GM23338 (cell line): ENCODE measurements around the gene UQCC5. TPM values are rescaled to one million over a fixed set of nuclear protein-coding genes. Genes with fewer than 3 reads are reported as not detected.

ENCODE experiments used
- ATAC-seq: fragments of 200-7000 bp; cut with Tn5 transposase; 3 replicates; pipeline ENCODE4 v1.9.1; 2020
- DNase-seq: peaks from one replicate; pipeline ENCODE4 v3.0.0-alpha.2; 2015; ENCODE audit warnings: low spot score
- H2AFZ ChIP-seq: fragments of 200-600 bp; sonication (generic); 2 replicates; pipeline ENCODE4 v1.8.0; 2016; ENCODE audit warnings: antibody characterized with exemption, mild to moderate bottlenecking, moderate library complexity
- H3F3A ChIP-seq: fragments of 200-600 bp; sonication (generic); replicated peaks from 2 replicates; pipeline ENCODE4 v1.8.0; 2017; ENCODE audit warnings: antibody characterized with exemption, mixed run types, low read depth
- H3K27ac ChIP-seq: fragments of 200-600 bp; sonication (generic); 2 replicates; pipeline ENCODE4 v1.6.1; 2016; ENCODE audit warnings: low read depth
- H3K27me3 ChIP-seq: fragments of 200-600 bp; sonication (generic); 2 replicates; pipeline ENCODE4 v1.8.0; 2016; ENCODE audit warnings: mild to moderate bottlenecking, mixed run types, moderate library complexity; ENCODE audit not compliant: insufficient read depth
- H3K36me3 ChIP-seq: fragments of 200-600 bp; sonication (generic); 2 replicates; pipeline ENCODE4 v1.8.0; 2016; ENCODE audit warnings: mild to moderate bottlenecking; ENCODE audit not compliant: insufficient read depth
- H3K4me1 ChIP-seq: fragments of 200-600 bp; sonication (generic); 2 replicates; pipeline ENCODE4 v1.8.0; 2016; ENCODE audit warnings: mild to moderate bottlenecking, moderate library complexity; ENCODE audit not compliant: insufficient read depth
- H3K4me2 ChIP-seq: fragments of 200-600 bp; sonication (generic); 2 replicates; pipeline ENCODE4 v1.7.1; 2017; ENCODE audit warnings: mixed run types
- H3K4me3 ChIP-seq: fragments of 200-600 bp; sonication (generic); 2 replicates; pipeline ENCODE4 v1.6.1; 2016; ENCODE audit warnings: mixed run types
- H3K79me2 ChIP-seq: fragments of 200-600 bp; sonication (generic); replicated peaks from 2 replicates; pipeline ENCODE4 v1.8.0; 2017; ENCODE audit warnings: mild to moderate bottlenecking; ENCODE audit not compliant: insufficient read depth
- H3K9me2 ChIP-seq: fragments of 200-600 bp; sonication (generic); 2 replicates; pipeline ENCODE4 v1.8.0; 2017; ENCODE audit not compliant: insufficient read depth
- H4K20me1 ChIP-seq: fragments of 200-600 bp; sonication (generic); replicated peaks from 2 replicates; pipeline ENCODE4 v1.8.0; 2017; ENCODE audit warnings: mild to moderate bottlenecking; ENCODE audit not compliant: insufficient read depth
- H3K27ac Mint-ChIP-seq: 2 replicates; pipeline ENCODE4 v1.8.0; 2020; ENCODE audit warnings: inconsistent platforms, mild to moderate bottlenecking, moderate library complexity, mixed read lengths
- H3K27me3 Mint-ChIP-seq: 3 replicates; pipeline ENCODE4 v1.8.0; 2022; ENCODE audit warnings: low read depth, mild to moderate bottlenecking, moderate library complexity, mixed read lengths, inconsistent platforms; ENCODE audit not compliant: insufficient read depth, poor library complexity
- H3K36me3 Mint-ChIP-seq: 3 replicates; pipeline ENCODE4 v1.8.0; 2021; ENCODE audit warnings: low read depth, mild to moderate bottlenecking, inconsistent platforms, moderate library complexity, mixed read lengths
- H3K4me1 Mint-ChIP-seq: 3 replicates; pipeline ENCODE4 v1.8.0; 2020; ENCODE audit warnings: mild to moderate bottlenecking, inconsistent platforms, mixed read lengths
- H3K4me3 Mint-ChIP-seq: 3 replicates; pipeline ENCODE4 v1.8.0; 2021; ENCODE audit warnings: moderate library complexity, mild to moderate bottlenecking, inconsistent platforms, mixed read lengths
- H3K9me3 Mint-ChIP-seq: 3 replicates; pipeline ENCODE4 v1.8.0; 2020; ENCODE audit warnings: moderate library complexity, mild to moderate bottlenecking, inconsistent platforms, mixed read lengths
- CTCF ChIP-seq, 2 experiments: fragments of 200-600 bp in 1 of 2; sonication (generic) in 1 of 2; conservative IDR thresholded peaks; 2 replicates each; pipeline versions ENCODE4 v1.5.1 to v1.6.1; 2016 to 2017; ENCODE audit warnings: antibody characterized with exemption in 2 of 2, low read depth in 2 of 2, mild to moderate bottlenecking in 2 of 2, moderate library complexity in 1 of 2
- ETS1 ChIP-seq: IDR thresholded peaks from 2 replicates; pipeline ENCODE4 v1.6.1; 2016; ENCODE audit warnings: antibody characterized with exemption
- EZH2 ChIP-seq: fragments of 200-600 bp; sonication (generic); IDR thresholded peaks from one replicate; pipeline ENCODE4 v1.8.0; 2017; ENCODE audit warnings: antibody characterized with exemption, mild to moderate bottlenecking, low read depth; ENCODE audit not compliant: unreplicated experiment
- EZH2phosphoT487 ChIP-seq: fragments of 200-600 bp; sonication (generic); IDR thresholded peaks from one replicate; pipeline ENCODE4 v1.8.1; 2018; ENCODE audit warnings: antibody characterized with exemption; ENCODE audit not compliant: unreplicated experiment
- JUNB ChIP-seq: IDR thresholded peaks from one replicate; pipeline ENCODE4 v1.6.1; 2016; ENCODE audit warnings: antibody characterized with exemption; ENCODE audit not compliant: unreplicated experiment
- POLR2AphosphoS5 ChIP-seq: IDR thresholded peaks from 2 replicates; pipeline ENCODE4 v1.6.1; 2016; ENCODE audit warnings: antibody characterized with exemption, low read depth
- REST ChIP-seq: IDR thresholded peaks from one replicate; pipeline ENCODE4 v1.6.1; 2018; ENCODE audit warnings: antibody characterized with exemption; ENCODE audit not compliant: unreplicated experiment
- STAT1 ChIP-seq: IDR thresholded peaks from one replicate; pipeline ENCODE4 v1.6.1; 2016; ENCODE audit warnings: antibody characterized with exemption; ENCODE audit not compliant: unreplicated experiment
- ZNF331 ChIP-seq: fragments of 250-450 bp; sonication (Bioruptor Pico); IDR thresholded peaks from 2 replicates; pipeline ENCODE4 v1.5.0; 2020; ENCODE audit warnings: low read depth, mild to moderate bottlenecking, moderate library complexity
- ZNF462 ChIP-seq: fragments of 250-450 bp; sonication (Bioruptor Pico); IDR thresholded peaks from 2 replicates; pipeline ENCODE4 v1.5.0; 2020; ENCODE audit warnings: mild to moderate bottlenecking, moderate library complexity
- polyA plus RNA-seq: library from polyadenylated mRNA; unstranded; fragments of >200 nt; fragmentation: Nextera tagmentation; extraction: Ambion mirVana; gene quantifications from 2 replicates; pipeline ENCODE4 v1.2.1, GENCODE V29; 2016
- total RNA-seq: library from RNA; depleted of rRNA; stranded (reverse); fragments of >200 nt; shearing (Covaris generic); gene quantifications from 2 replicates; pipeline ENCODE4 v1.2.3, GENCODE V29; 2014

The UQCC5 gene
- total and polyA plus RNA-seq, 2 experiments from 2014 or later = 2.6 to 156 TPM

GRCh38 chr3:52537165-52537620 lies 788 bp downstream of the UQCC5 start (continued):
- no peak for TF ChIP-seq ETS1
- TF ChIP-seq JUNB = no peak

- DNase-seq = no peak
- Mint-ChIP-seq H3K4me1 (peaks cover 33% of the 10 kb centered on the region), H3K27ac (no peak overlapping the region), H3K36me3 (peaks cover 28% of the 10 kb centered on the region), H3K4me3 (peak overlapping the region; percentile 99), H3K9me3 (no peaks in the 10 kb centered on the region), H3K27me3 (peaks cover 23% of the 10 kb centered on the region)
- Histone ChIP-seq H3K27me3 (no peaks in the 10 kb centered on the region), H2AFZ (no peak overlapping the region), H3F3A (peaks cover 18% of the 10 kb centered on the region), H3K4me1 (peaks cover 30% of the 10 kb centered on the region), H3K79me2 (peaks cover 39% of the 10 kb centered on the region), H3K4me3 (peak overlapping the region; percentile 97), H4K20me1 (peaks cover 41% of the 10 kb centered on the region), H3K36me3 (peaks cover 4% of the 10 kb centered on the region; the same call in 1 of the 2 replicates), H3K4me2 (peak overlapping the region; percentile 94), H3K27ac (no peak overlapping the region), H3K9me2 (no peaks in the 10 kb centered on the region)
- no peak for ATAC-seq
- TF ChIP-seq ETS1 (no peak), EZH2 (no peak), CTCF (conservative IDR thresholded peaks at IDR 0.05; ENCODE audit: low read depth in 2 of 2) (no peak), JUNB (no peak), ZNF462 (no peak), STAT1 (no peak), POLR2AphosphoS5 (no peak), EZH2phosphoT487 (no peak), REST (no peak), ZNF331 (no peak)
Measured at GRCh38 chr3:52537726-52538421, 1.5 kb downstream of the UQCC5 start.
